Measurements from ENCODE around the gene ULK4. TPM values are rescaled to one million over a fixed set of nuclear protein-coding genes. Genes with fewer than 3 reads are reported as not detected.

Gene ULK4
- total and polyA plus RNA-seq, 9 of the 15 experiments (the other 6 are each of a cell fraction or from before 2014, with no cell fraction given): 3.0 to 5.9 (median 3.5) TPM

DNA sequence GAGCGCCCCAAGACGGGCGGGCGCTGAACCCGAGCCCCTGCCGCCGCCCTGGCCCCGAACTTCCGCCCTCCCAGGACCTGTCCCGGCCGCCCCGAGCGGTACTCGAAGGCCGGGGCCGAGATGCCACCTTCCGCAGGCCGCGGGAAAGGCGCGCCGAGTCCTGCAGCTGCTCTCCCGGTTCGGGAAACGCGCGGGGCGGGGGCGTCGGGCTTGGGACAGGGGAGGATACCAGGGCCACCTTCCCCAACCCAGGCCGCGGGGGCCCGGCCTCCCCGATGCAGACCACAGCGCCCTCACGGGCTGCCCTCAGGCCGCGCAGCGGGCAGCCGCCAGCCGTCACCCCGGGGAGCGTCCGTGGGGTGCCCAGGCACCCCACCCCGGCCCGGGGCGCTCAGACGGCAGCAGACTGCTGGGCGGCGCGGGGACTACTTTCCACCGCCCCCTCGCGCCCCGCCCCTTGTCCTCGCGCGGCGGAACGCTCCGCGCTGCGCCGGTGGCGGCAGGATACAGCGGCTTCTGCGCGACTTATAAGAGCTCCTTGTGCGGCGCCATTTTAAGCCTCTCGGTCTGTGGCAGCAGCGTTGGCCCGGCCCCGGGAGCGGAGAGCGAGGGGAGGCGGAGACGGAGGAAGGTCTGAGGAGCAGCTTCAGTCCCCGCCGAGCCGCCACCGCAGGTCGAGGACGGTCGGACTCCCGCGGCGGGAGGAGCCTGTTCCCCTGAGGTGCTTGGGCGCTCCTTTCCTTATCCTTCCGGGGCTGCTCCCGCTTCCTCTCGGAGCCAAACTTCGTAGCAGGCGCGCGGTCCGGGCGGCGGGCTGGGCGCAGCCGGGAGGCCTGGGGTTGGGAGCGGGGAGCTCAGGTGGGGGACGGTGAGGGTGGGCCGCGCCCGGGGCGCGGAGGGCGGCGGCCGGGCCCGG is 762.7 kb downstream of the ULK4 start, which contains the start of gene CTNNB1 (continued):
- TF ChIP-seq, protein P1, sequence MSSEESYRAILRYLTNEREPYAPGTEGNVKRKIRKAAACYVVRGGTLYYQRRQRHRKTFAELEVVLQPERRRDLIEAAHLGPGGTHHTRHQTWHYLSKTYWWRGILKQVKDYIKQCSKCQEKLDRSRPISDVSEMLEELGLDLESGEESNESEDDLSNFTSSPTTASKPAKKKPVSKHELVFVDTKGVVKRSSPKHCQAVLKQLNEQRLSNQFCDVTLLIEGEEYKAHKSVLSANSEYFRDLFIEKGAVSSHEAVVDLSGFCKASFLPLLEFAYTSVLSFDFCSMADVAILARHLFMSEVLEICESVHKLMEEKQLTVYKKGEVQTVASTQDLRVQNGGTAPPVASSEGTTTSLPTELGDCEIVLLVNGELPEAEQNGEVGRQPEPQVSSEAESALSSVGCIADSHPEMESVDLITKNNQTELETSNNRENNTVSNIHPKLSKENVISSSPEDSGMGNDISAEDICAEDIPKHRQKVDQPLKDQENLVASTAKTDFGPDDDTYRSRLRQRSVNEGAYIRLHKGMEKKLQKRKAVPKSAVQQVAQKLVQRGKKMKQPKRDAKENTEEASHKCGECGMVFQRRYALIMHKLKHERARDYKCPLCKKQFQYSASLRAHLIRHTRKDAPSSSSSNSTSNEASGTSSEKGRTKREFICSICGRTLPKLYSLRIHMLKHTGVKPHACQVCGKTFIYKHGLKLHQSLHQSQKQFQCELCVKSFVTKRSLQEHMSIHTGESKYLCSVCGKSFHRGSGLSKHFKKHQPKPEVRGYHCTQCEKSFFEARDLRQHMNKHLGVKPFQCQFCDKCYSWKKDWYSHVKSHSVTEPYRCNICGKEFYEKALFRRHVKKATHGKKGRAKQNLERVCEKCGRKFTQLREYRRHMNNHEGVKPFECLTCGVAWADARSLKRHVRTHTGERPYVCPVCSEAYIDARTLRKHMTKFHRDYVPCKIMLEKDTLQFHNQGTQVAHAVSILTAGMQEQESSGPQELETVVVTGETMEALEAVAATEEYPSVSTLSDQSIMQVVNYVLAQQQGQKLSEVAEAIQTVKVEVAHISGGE (CRISPR knock-in tag; IDR thresholded peaks at IDR 0.05): peak in 2 of 3 experiments; percentile 10 to 47; a peak in 3 of 6 replicates
- TF ChIP-seq E2F5 (CRISPR knock-in tag; IDR thresholded peaks at IDR 0.05) (peak; percentile 44; the same call in 1 of the 2 replicates), BCOR (IDR thresholded peaks at IDR 0.05) (peak; percentile 87), TCFL5 (CRISPR knock-in tag; conservative IDR thresholded peaks at IDR 0.05) (peak; percentile 80; the same call in 1 of the 2 replicates), RBBP5 (IDR thresholded peaks at IDR 0.05; ENCODE audit: borderline replicate concordance, insufficient read depth, low read length, poor library complexity, severe bottlenecking) (peak; percentile 93), MTA3 (IDR thresholded peaks at IDR 0.05; ENCODE audit: borderline replicate concordance) (peak; percentile 99), PML (IDR thresholded peaks at IDR 0.05; ENCODE audit: low read length) (peak; percentile 95), KAT8 (IDR thresholded peaks at IDR 0.05; ENCODE audit: low read depth) (peak; percentile 79; the same call in 1 of the 2 replicates), MCM5 (IDR thresholded peaks at IDR 0.05; ENCODE audit: low read depth) (no peak), ZNF232 (CRISPR knock-in tag; IDR thresholded peaks at IDR 0.05) (peak; percentile 18; the same call in 1 of the 2 replicates), ELF1 (tag; IDR thresholded peaks at IDR 0.05) (0 out of 2 replicates have a peak, but pooled peaks have one; percentile 52)
- TF ChIP-seq, protein P2, sequence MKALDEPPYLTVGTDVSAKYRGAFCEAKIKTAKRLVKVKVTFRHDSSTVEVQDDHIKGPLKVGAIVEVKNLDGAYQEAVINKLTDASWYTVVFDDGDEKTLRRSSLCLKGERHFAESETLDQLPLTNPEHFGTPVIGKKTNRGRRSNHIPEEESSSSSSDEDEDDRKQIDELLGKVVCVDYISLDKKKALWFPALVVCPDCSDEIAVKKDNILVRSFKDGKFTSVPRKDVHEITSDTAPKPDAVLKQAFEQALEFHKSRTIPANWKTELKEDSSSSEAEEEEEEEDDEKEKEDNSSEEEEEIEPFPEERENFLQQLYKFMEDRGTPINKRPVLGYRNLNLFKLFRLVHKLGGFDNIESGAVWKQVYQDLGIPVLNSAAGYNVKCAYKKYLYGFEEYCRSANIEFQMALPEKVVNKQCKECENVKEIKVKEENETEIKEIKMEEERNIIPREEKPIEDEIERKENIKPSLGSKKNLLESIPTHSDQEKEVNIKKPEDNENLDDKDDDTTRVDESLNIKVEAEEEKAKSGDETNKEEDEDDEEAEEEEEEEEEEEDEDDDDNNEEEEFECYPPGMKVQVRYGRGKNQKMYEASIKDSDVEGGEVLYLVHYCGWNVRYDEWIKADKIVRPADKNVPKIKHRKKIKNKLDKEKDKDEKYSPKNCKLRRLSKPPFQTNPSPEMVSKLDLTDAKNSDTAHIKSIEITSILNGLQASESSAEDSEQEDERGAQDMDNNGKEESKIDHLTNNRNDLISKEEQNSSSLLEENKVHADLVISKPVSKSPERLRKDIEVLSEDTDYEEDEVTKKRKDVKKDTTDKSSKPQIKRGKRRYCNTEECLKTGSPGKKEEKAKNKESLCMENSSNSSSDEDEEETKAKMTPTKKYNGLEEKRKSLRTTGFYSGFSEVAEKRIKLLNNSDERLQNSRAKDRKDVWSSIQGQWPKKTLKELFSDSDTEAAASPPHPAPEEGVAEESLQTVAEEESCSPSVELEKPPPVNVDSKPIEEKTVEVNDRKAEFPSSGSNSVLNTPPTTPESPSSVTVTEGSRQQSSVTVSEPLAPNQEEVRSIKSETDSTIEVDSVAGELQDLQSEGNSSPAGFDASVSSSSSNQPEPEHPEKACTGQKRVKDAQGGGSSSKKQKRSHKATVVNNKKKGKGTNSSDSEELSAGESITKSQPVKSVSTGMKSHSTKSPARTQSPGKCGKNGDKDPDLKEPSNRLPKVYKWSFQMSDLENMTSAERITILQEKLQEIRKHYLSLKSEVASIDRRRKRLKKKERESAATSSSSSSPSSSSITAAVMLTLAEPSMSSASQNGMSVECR (CRISPR knock-in tag; IDR thresholded peaks at IDR 0.05): peak; percentile 91
- TF ChIP-seq, protein P3, sequence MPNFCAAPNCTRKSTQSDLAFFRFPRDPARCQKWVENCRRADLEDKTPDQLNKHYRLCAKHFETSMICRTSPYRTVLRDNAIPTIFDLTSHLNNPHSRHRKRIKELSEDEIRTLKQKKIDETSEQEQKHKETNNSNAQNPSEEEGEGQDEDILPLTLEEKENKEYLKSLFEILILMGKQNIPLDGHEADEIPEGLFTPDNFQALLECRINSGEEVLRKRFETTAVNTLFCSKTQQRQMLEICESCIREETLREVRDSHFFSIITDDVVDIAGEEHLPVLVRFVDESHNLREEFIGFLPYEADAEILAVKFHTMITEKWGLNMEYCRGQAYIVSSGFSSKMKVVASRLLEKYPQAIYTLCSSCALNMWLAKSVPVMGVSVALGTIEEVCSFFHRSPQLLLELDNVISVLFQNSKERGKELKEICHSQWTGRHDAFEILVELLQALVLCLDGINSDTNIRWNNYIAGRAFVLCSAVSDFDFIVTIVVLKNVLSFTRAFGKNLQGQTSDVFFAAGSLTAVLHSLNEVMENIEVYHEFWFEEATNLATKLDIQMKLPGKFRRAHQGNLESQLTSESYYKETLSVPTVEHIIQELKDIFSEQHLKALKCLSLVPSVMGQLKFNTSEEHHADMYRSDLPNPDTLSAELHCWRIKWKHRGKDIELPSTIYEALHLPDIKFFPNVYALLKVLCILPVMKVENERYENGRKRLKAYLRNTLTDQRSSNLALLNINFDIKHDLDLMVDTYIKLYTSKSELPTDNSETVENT (CRISPR knock-in tag; IDR thresholded peaks at IDR 0.05): no peak; the same call in none of the 2 replicates

All from K562 (cell line).